Fibroblast of pulmonary artery (primary cell): ENCODE measurements around the gene GRAMD2A.
A peak's percentile ranks its signal among the peaks of the same experiment; 100 is the strongest.

ENCODE experiments used
- DNase-seq: peaks from one replicate; pipeline ENCODE4 v3.0.0-alpha.2; 2010; ENCODE audit warnings: low read depth
- H3K4me3 ChIP-seq: replicated peaks from 2 replicates; pipeline ENCODE4 v1.5.1; 2011; ENCODE audit warnings: low read depth, mild to moderate bottlenecking, control low read depth, low read length, moderate library complexity
- TF ChIP-seq, protein P1 (sequence below): IDR thresholded peaks from 2 replicates; pipeline ENCODE4 v1.5.1; 2011; ENCODE audit warnings: mild to moderate bottlenecking, control low read depth, low read length, inconsistent platforms; ENCODE audit errors: missing control alignments

The GRAMD2A gene

GRCh38 chr15:72180761-72181324, 16.7 kb downstream of the GRAMD2A start:
- DNase-seq, result no peak
- TF ChIP-seq, protein P1, sequence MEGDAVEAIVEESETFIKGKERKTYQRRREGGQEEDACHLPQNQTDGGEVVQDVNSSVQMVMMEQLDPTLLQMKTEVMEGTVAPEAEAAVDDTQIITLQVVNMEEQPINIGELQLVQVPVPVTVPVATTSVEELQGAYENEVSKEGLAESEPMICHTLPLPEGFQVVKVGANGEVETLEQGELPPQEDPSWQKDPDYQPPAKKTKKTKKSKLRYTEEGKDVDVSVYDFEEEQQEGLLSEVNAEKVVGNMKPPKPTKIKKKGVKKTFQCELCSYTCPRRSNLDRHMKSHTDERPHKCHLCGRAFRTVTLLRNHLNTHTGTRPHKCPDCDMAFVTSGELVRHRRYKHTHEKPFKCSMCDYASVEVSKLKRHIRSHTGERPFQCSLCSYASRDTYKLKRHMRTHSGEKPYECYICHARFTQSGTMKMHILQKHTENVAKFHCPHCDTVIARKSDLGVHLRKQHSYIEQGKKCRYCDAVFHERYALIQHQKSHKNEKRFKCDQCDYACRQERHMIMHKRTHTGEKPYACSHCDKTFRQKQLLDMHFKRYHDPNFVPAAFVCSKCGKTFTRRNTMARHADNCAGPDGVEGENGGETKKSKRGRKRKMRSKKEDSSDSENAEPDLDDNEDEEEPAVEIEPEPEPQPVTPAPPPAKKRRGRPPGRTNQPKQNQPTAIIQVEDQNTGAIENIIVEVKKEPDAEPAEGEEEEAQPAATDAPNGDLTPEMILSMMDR, result no peak
- H3K4me3 ChIP-seq, result no peak overlapping the region

DNA sequence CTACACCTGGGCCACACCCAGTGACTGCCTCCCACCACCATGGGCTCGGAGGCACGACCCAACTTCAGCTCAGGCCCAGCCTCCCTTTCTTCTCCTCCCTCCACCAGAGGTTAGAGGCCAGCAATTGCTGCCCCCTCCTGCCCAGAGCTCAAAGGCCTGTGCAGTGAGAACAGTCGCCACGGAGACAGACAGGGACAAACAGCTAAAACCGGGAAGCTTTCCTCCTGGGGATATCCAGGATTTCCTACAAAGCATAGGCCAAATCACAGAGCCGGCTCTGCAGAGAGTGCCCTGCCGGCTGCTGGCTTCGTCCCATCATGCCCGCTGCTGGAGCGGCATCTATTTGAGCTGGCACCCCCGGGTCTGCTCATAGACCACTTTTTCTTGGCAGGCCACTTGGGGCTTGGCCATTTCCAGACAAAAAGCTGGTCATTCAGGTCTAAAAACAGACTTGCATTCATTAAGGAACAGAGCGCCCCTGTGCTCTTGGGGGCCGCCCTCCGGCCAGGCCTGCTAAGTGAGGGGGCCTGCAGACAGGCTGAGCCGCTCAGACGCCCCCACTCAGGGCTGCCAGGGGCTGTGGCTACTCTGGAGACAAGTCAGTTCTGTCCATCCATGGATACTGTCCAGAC, 17.5 kb downstream of the GRAMD2A start:
- H3K4me3 ChIP-seq, result no peak overlapping the region
- TF ChIP-seq, protein P1, result no peak
- peak; percentile 17 for DNase-seq

GRCh38 chr15:72178976-72179585, 18.5 kb downstream of the GRAMD2A start:
- TF ChIP-seq, protein P1, result no peak
- no peak for DNase-seq
- H3K4me3 ChIP-seq, result no peak overlapping the region

DNA sequence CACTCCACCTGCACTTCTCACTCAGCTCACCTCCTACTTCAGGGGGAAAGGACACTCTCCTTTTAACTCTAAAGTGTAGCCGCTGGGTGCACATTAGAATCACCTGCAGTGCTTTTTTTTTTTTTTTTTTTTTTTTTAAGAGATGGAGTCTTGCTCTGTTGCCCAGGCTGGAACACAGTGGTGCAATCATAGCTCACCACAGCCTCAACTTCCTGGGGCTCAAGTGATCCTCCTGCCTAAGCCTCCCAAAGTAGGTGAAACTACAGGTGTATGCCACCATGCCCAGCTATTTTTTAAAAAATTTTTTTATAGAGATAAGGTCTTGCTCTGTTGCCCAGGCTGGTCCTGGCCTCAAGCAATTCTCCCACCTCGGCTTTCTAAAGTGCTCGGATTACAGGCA, 20.8 kb downstream of the GRAMD2A start:
- TF ChIP-seq, protein P1, result no peak
- no peak for DNase-seq
- no peak overlapping the region for H3K4me3 ChIP-seq

DNA sequence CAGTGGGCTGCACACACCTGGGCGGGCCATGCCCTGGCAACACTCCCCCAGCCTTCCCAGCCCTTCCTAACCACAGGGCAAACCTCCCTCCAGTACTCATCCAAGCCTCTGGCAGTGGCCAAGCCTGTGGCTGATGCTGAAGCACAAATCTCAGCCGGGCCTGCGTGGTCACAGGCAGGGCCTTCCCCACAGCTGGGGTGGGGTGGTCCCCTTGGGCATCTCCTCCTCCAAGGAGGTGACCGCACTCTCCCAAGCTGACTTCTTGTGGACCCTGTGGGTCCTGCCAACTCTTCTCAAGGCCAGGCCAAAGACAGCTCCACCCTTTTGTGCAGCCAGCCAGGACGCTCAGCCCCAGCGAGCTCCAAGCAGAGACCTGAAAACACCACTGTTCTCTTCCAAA, 21.4 kb downstream of the GRAMD2A start:
- no peak overlapping the region for H3K4me3 ChIP-seq
- TF ChIP-seq, protein P1, result no peak
- no peak for DNase-seq

GRCh38 chr15:72175186-72176044, 22.2 kb downstream of the GRAMD2A start:
- TF ChIP-seq, protein P1, result no peak
- DNase-seq, result no peak
- H3K4me3 ChIP-seq, result no peak overlapping the region
